Type B pancreatic cell (in vitro differentiated cells): ENCODE results near the gene GPER1. TPM values are rescaled to one million over a fixed set of nuclear protein-coding genes. Genes with fewer than 3 reads are reported as not detected.
A peak's percentile ranks its signal among the peaks of the same experiment; 100 is the strongest.
"Not testable (repeated sequence)": the region's sequence is repeated elsewhere in the genome, so short reads cannot be mapped to it uniquely, and the experiment has no call there.

Experiments
- DNase-seq: peaks from one replicate; pipeline ENCODE4 v3.0.0; 2021; ENCODE audit warnings: mixed read lengths; ENCODE audit not compliant: unreplicated experiment; ENCODE audit errors: extremely low spot score
- H3K27ac Mint-ChIP-seq: 2 replicates; pipeline ENCODE4 v1.8.0; 2021; ENCODE audit warnings: mild to moderate bottlenecking, mixed read lengths
- H3K27me3 Mint-ChIP-seq: 2 replicates; pipeline ENCODE4 v1.8.0; 2021; ENCODE audit warnings: mixed read lengths
- H3K36me3 Mint-ChIP-seq: 2 replicates; pipeline ENCODE4 v1.8.0; 2021; ENCODE audit warnings: mixed read lengths
- H3K4me1 Mint-ChIP-seq: one replicate; pipeline ENCODE4 v1.8.0; 2021; ENCODE audit warnings: mixed read lengths; ENCODE audit not compliant: unreplicated experiment
- H3K4me3 Mint-ChIP-seq: 2 replicates; pipeline ENCODE4 v1.8.0; 2021; ENCODE audit warnings: mild to moderate bottlenecking, mixed read lengths
- H3K9me3 Mint-ChIP-seq: 2 replicates; pipeline ENCODE4 v1.8.0; 2021; ENCODE audit warnings: mixed read lengths
- CTCF ChIP-seq: fragments of 200-600 bp; sonication (generic); conservative IDR thresholded peaks from 2 replicates; pipeline ENCODE4 v1.5.0; 2021; ENCODE audit warnings: antibody characterized with exemption, mild to moderate bottlenecking
- long read RNA-seq: library from polyadenylated mRNA; unstranded; transcript quantifications from one replicate; pipeline ENCODE4 v2.0.0, GENCODE V29; 2020
- total RNA-seq: library from RNA; stranded (reverse); gene quantifications from 2 replicates; pipeline ENCODE4 v1.2.1, GENCODE V29; 2021; ENCODE audit warnings: low replicate concordance

Gene GPER1
- 2.5 and 5.0 TPM in 2 replicates for total RNA-seq
- long read RNA-seq, partial matches to known transcripts, result 0 of 4 reads
- long read RNA-seq, other reads (novel, unspliced or antisense), result 0 of 4 reads

GRCh38 chr7:1087952-1088920 lies at the start of gene GPER1:
GPER1 (plus strand) TSS chr7:1088113; CDS start chr7:1091729, 3,616 bp downstream.
- Mint-ChIP-seq H3K36me3 (peaks cover 4% of the 10 kb centered on the region), H3K4me1 (peaks cover 24% of the 10 kb centered on the region), H3K27ac (peak within 1 kb of the TSS; percentile 84), H3K27me3 (no peaks in the 10 kb centered on the region), H3K4me3 (peak within 1 kb of the TSS; percentile 86), H3K9me3 (no peaks in the 10 kb centered on the region)
- no peak for DNase-seq
- TF ChIP-seq CTCF, result no peak

- peaks cover 36% of the 10 kb centered on the region for H3K4me1 Mint-ChIP-seq
- not testable (repeated sequence) for H3K36me3 Mint-ChIP-seq, H3K9me3 Mint-ChIP-seq, H3K27ac Mint-ChIP-seq, H3K27me3 Mint-ChIP-seq, DNase-seq, H3K4me3 Mint-ChIP-seq
Measured at GRCh38 chr7:1040233-1040632, 47.7 kb upstream of the GPER1 start.

GRCh38 chr7:1040790-1041189 lies 47.1 kb upstream of the GPER1 start:
- Mint-ChIP-seq H3K36me3 (no peaks in the 10 kb centered on the region), H3K27me3 (no peaks in the 10 kb centered on the region), H3K4me1 (peaks cover 42% of the 10 kb centered on the region), H3K9me3 (no peaks in the 10 kb centered on the region), H3K27ac (peak overlapping the region; percentile 73), H3K4me3 (peak overlapping the region; percentile 85)
- DNase-seq, result no peak
- TF ChIP-seq CTCF, result no peak

- H3K4me1 Mint-ChIP-seq, result peaks cover 50% of the 10 kb centered on the region
- H3K4me3 Mint-ChIP-seq, result peak overlapping the region; percentile 77
- no peaks in the 10 kb centered on the region for H3K9me3 Mint-ChIP-seq
- H3K36me3 Mint-ChIP-seq, result no peaks in the 10 kb centered on the region
- TF ChIP-seq CTCF, result no peak
- peak overlapping the region; percentile 58 for H3K27ac Mint-ChIP-seq
- no peak for DNase-seq
- H3K27me3 Mint-ChIP-seq, result no peaks in the 10 kb centered on the region
Measured at GRCh38 chr7:1041551-1042491, 46.1 kb upstream of the GPER1 start.

- DNase-seq, result no peak
- Mint-ChIP-seq H3K36me3 (no peaks in the 10 kb centered on the region), H3K27me3 (no peaks in the 10 kb centered on the region), H3K4me3 (no peak overlapping the region), H3K27ac (no peak overlapping the region), H3K9me3 (no peaks in the 10 kb centered on the region), H3K4me1 (peaks cover 56% of the 10 kb centered on the region)
- TF ChIP-seq CTCF, result no peak
Measured at GRCh38 chr7:1042492-1042833, 45.5 kb upstream of the GPER1 start.
